Neural progenitor cell (in vitro differentiated cells): ENCODE data around the gene IQGAP1. TPM values are rescaled to one million over a fixed set of nuclear protein-coding genes. Genes with fewer than 3 reads are reported as not detected.

ENCODE experiments used
- DNase-seq: peaks from one replicate; pipeline ENCODE4 v3.0.0-alpha.2; 2016; ENCODE audit warnings: low spot score
- H2AFZ ChIP-seq: fragments of 200-600 bp; sonication (generic); replicated peaks from 2 replicates; pipeline ENCODE4 v1.6.1; 2016; ENCODE audit warnings: antibody characterized with exemption
- H3F3A ChIP-seq: fragments of 200-600 bp; sonication (generic); 2 replicates; pipeline ENCODE4 v1.6.1; 2016; ENCODE audit warnings: antibody characterized with exemption, low read depth
- H3K27ac ChIP-seq: fragments of 200-600 bp; sonication (generic); 2 replicates; pipeline ENCODE4 v1.5.1; 2016; ENCODE audit warnings: mild to moderate bottlenecking
- H3K27me3 ChIP-seq: fragments of 200-600 bp; sonication (generic); 2 replicates; pipeline ENCODE4 v1.6.1; 2016; ENCODE audit warnings: mild to moderate bottlenecking, moderate library complexity
- H3K36me3 ChIP-seq: fragments of 200-600 bp; sonication (generic); 2 replicates; pipeline ENCODE4 v1.5.1; 2016
- H3K4me1 ChIP-seq: fragments of 200-600 bp; sonication (generic); 2 replicates; pipeline ENCODE4 v1.6.1; 2016; ENCODE audit warnings: mixed run types
- H3K4me2 ChIP-seq: fragments of 200-600 bp; sonication (generic); 2 replicates; pipeline ENCODE4 v1.6.1; 2016
- H3K4me3 ChIP-seq: fragments of 200-600 bp; sonication (generic); 2 replicates; pipeline ENCODE4 v1.5.1; 2016
- H3K79me2 ChIP-seq: fragments of 200-600 bp; sonication (generic); 2 replicates; pipeline ENCODE4 v1.6.1; 2016; ENCODE audit warnings: low read depth
- H3K9ac ChIP-seq: fragments of 200-600 bp; sonication (generic); 2 replicates; pipeline ENCODE4 v1.6.1; 2016
- H3K9me3 ChIP-seq: fragments of 200-600 bp; sonication (generic); 2 replicates; pipeline ENCODE4 v1.5.1; 2016; ENCODE audit warnings: low read depth
- H4K20me1 ChIP-seq: fragments of 200-600 bp; sonication (generic); 2 replicates; pipeline ENCODE4 v1.6.1; 2016; ENCODE audit warnings: low read depth
- H3K27ac Mint-ChIP-seq: 3 replicates; pipeline ENCODE4 v1.8.0; 2021; ENCODE audit warnings: mixed read lengths
- H3K27me3 Mint-ChIP-seq: 2 replicates; pipeline ENCODE4 v1.8.0; 2022; ENCODE audit warnings: low read depth, mild to moderate bottlenecking, inconsistent platforms, moderate library complexity, mixed read lengths; ENCODE audit not compliant: insufficient read depth
- H3K36me3 Mint-ChIP-seq: 3 replicates; pipeline ENCODE4 v1.8.0; 2021; ENCODE audit warnings: mixed read lengths
- H3K4me1 Mint-ChIP-seq: 3 replicates; pipeline ENCODE4 v1.8.0; 2021; ENCODE audit warnings: mixed read lengths
- H3K4me3 Mint-ChIP-seq: 3 replicates; pipeline ENCODE4 v1.8.0; 2021; ENCODE audit warnings: mild to moderate bottlenecking, moderate library complexity, mixed read lengths
- H3K9me3 Mint-ChIP-seq: 3 replicates; pipeline ENCODE4 v1.8.0; 2020; ENCODE audit warnings: mixed read lengths
- EZH2 ChIP-seq: fragments of 200-600 bp; sonication (generic); IDR thresholded peaks from 2 replicates; pipeline ENCODE4 v1.6.1; 2017; ENCODE audit warnings: antibody characterized with exemption, mild to moderate bottlenecking, moderate library complexity
- EZH2phosphoT487 ChIP-seq: fragments of 200-600 bp; sonication (generic); IDR thresholded peaks from 2 replicates; pipeline ENCODE4 v1.6.1; 2017; ENCODE audit warnings: antibody characterized with exemption
- total RNA-seq: library from RNA; depleted of rRNA; stranded (reverse); fragments of >200 nt; gene quantifications from 2 replicates; pipeline ENCODE4 v1.2.3, GENCODE V29; 2015; ENCODE audit warnings: low replicate concordance
- TF ChIP-seq, protein P1 (sequence below): fragments of 200-600 bp; sonication (generic); IDR thresholded peaks from 2 replicates; pipeline ENCODE4 v1.5.1; 2017; ENCODE audit warnings: antibody characterized with exemption, mild to moderate bottlenecking

IQGAP1 gene
- total RNA-seq, 1 donor from 2014 or later = 44.8 TPM

DNA sequence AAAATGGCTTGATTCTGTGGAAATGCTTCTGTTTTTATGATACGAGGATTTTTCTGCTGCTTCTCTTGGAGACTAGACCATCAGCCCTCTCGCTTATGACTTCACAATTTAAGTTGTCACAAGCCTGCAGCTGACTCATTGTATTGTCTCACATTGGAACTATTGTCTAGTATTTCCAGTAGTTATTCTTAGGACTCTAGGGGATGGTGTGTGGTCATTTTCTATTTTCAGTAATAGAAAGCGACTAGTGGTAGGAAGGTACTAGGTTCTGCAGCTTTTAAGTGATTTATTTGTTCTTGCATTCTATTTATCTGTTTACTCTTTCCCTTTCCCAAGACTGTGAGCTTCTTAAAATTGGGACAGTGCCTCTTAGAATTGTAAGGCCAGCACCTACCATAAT lies 75.3 kb downstream of the IQGAP1 start:
- Histone ChIP-seq H4K20me1 (no peaks in the 10 kb centered on the region), H3K36me3 (no peaks in the 10 kb centered on the region), H3K4me2 (no peak overlapping the region), H3K79me2 (no peaks in the 10 kb centered on the region), H3K4me3 (no peak overlapping the region), H3K27ac (no peak overlapping the region), H3K27me3 (no peaks in the 10 kb centered on the region), H3K4me1 (peaks cover 11% of the 10 kb centered on the region), H3K9ac (no peak overlapping the region), H3K9me3 (no peaks in the 10 kb centered on the region), H3F3A (no peaks in the 10 kb centered on the region), H2AFZ (no peak overlapping the region)
- H3K4me1 Mint-ChIP-seq = no peaks in the 10 kb centered on the region
- no peaks in the 10 kb centered on the region for H3K9me3 Mint-ChIP-seq
- no peaks in the 10 kb centered on the region for H3K27me3 Mint-ChIP-seq
- DNase-seq = no peak
- no peak overlapping the region for H3K4me3 Mint-ChIP-seq
- H3K27ac Mint-ChIP-seq = no peak overlapping the region
- H3K36me3 Mint-ChIP-seq = peaks cover 5% of the 10 kb centered on the region
- TF ChIP-seq EZH2 (no peak), EZH2phosphoT487 (no peak)
- TF ChIP-seq, protein P1, sequence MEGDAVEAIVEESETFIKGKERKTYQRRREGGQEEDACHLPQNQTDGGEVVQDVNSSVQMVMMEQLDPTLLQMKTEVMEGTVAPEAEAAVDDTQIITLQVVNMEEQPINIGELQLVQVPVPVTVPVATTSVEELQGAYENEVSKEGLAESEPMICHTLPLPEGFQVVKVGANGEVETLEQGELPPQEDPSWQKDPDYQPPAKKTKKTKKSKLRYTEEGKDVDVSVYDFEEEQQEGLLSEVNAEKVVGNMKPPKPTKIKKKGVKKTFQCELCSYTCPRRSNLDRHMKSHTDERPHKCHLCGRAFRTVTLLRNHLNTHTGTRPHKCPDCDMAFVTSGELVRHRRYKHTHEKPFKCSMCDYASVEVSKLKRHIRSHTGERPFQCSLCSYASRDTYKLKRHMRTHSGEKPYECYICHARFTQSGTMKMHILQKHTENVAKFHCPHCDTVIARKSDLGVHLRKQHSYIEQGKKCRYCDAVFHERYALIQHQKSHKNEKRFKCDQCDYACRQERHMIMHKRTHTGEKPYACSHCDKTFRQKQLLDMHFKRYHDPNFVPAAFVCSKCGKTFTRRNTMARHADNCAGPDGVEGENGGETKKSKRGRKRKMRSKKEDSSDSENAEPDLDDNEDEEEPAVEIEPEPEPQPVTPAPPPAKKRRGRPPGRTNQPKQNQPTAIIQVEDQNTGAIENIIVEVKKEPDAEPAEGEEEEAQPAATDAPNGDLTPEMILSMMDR = no peak

DNA sequence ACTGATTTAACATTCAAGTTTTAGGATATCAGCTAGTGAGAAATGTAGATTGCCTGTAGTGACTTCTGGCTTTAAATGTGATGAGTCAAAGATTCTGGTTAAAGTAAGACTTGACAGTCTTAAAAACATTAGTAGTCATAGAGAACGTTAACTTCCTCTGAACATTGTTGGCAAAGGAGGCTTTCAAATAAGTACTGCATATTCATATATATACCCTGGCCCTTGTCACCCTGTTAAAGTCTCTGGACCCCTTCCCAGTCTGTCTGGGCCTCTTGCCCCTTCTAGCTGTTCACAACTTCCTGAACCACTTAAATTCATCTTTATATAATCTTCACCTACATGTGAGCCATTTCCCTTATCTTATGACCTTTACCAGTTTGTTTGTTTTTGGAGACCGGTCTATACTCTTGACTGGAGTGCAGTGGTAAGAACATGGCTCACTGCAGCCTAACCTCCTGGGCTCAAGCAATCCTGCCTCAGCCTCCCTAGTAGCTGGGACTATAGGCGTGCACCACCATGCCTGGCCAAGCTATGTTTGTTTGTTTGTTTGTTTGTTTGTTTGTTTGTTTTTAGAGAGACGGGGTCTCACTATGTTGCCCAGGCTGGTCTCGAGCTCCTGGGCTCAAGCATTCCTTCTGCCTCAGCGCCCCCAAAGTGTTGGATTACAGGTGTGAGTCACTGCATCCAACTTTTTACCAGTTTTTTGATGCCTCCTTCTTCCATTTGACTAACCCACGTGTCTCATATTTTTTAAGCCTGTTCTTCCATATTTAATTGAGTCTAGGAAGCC lies 77.3 kb downstream of the IQGAP1 start:
- H3K4me1 ChIP-seq = peaks cover 3% of the 10 kb centered on the region
- Mint-ChIP-seq H3K9me3 (no peaks in the 10 kb centered on the region), H3K27ac (no peak overlapping the region), H3K4me1 (no peaks in the 10 kb centered on the region), H3K4me3 (no peak overlapping the region), H3K27me3 (no peaks in the 10 kb centered on the region), H3K36me3 (peaks cover 5% of the 10 kb centered on the region)
- no peak overlapping the region for H2AFZ ChIP-seq
- H3K79me2 ChIP-seq = no peaks in the 10 kb centered on the region
- H3K27ac ChIP-seq = no peak overlapping the region
- H3K36me3 ChIP-seq = no peaks in the 10 kb centered on the region
- no peaks in the 10 kb centered on the region for H4K20me1 ChIP-seq
- H3F3A ChIP-seq = no peaks in the 10 kb centered on the region
- H3K9me3 ChIP-seq = no peaks in the 10 kb centered on the region
- no peak overlapping the region for H3K9ac ChIP-seq
- no peak for DNase-seq
- H3K27me3 ChIP-seq = no peaks in the 10 kb centered on the region
- H3K4me2 ChIP-seq = no peak overlapping the region
- H3K4me3 ChIP-seq = no peak overlapping the region
- TF ChIP-seq, protein P1 = no peak
- TF ChIP-seq EZH2phosphoT487 (no peak), EZH2 (no peak)

DNA sequence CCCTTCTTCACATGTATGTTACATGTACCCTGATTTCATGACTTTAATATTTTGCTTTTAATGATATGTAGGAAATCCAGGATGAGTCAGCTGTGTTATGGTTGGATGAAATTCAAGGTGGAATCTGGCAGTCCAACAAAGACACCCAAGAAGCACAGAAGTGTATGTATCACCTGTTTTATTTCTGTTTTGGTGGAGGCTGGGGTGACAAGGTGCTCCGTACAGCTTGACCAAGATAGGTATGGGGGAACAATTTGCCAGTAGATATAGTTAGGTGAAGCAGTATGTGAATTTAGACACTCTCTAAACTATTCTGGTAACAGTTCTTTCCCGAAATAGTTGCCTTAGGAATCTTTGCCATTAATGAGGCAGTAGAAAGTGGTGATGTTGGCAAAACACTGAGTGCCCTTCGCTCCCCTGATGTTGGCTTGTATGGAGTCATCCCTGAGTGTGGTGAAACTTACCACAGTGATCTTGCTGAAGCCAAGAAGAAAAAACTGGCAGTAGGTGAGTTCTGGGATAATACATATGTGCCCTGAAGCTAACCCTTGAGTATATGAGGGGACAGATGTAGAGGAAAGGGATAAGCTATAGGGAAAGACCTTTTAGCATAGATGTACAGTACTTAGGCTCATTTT lies 78.0 kb downstream of the IQGAP1 start:
- no peaks in the 10 kb centered on the region for H3K27me3 ChIP-seq
- H3K4me3 ChIP-seq = no peak overlapping the region
- TF ChIP-seq EZH2phosphoT487 = no peak
- no peak for TF ChIP-seq EZH2
- TF ChIP-seq, protein P1 = no peak
- H3K9ac ChIP-seq = no peak overlapping the region
- H4K20me1 ChIP-seq = no peaks in the 10 kb centered on the region
- H3K79me2 ChIP-seq = no peaks in the 10 kb centered on the region
- no peaks in the 10 kb centered on the region for H3K9me3 ChIP-seq
- no peaks in the 10 kb centered on the region for H3K36me3 ChIP-seq
- H3F3A ChIP-seq = no peaks in the 10 kb centered on the region
- Mint-ChIP-seq H3K27me3 (no peaks in the 10 kb centered on the region), H3K9me3 (no peaks in the 10 kb centered on the region), H3K27ac (no peak overlapping the region), H3K4me1 (no peaks in the 10 kb centered on the region), H3K36me3 (peaks cover 5% of the 10 kb centered on the region), H3K4me3 (no peak overlapping the region)
- no peak overlapping the region for H2AFZ ChIP-seq
- no peak overlapping the region for H3K4me2 ChIP-seq
- no peak for DNase-seq
- no peaks in the 10 kb centered on the region for H3K4me1 ChIP-seq
- no peak overlapping the region for H3K27ac ChIP-seq
